HTERT RPE-1 (cell line): ENCODE measurements around the gene FGF14.

Experiments used
- in situ Hi-C: fragments of 300-500 bp; cut with MboI; formaldehyde crosslinking; loops from 4 replicates; pipeline ENCODE4 v1.14.3; 2020; ENCODE audit warnings: low sequenced_read_pairs

The FGF14 gene

DNA sequence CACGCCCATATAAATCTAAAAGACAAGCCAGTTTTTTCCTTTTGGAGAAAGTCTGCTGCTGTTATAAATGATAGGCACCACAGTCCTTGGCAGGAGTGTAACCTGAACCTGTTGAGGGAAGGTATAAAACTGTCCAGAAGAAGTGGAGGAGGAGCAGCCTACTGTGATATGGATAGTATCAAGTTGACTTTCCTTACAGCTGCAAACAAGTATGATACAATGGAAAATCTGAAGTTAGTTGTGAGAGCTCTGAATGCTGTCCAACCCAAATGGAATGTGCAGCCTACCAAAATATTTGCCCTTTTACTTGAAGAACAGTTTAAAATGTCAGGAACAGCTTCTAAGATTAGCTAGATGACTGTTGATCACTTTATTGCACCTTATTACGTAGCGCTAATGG, 399.6 kb downstream of the FGF14 start:
- in situ Hi-C loops, result no loop called here

DNA sequence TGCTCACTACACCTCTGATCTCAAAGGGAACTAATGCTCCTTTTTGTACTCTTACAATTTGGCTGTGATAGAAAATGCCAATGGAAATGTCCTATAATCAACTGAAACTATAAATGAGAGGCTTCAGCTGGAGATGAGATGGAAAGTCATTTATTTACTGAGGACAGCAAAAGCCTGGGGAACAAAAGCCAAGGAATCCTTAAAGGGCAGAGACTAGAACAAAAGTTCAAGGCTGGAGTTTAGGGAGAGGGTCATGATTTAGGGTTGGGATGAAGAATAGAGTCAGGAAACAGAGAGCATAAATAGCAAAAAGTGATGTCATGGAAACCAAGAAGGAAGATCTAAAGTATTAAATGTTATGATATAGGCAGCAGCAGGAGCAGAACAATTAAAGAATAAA, 401.1 kb downstream of the FGF14 start:
- in situ Hi-C loops, result no loop called here

DNA sequence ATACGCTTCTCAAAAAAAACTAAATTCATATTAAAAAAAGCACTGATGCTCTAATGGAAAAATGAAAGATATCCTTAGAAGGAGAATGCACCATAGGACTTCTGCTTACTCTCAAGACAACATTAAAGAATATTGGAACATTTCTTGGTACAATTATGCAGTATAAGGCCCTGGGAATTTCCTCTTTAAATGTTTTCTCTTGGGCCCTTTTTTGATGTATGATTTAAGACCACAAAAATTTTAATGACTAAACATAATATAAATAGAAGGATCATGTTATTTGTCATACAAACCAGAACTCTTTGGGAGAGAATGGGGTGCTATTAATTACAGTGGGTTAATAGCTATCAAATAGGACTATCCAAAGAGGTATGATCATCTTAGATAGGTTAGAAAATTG, 403.7 kb downstream of the FGF14 start:
- in situ Hi-C loops, result no loop called here

DNA sequence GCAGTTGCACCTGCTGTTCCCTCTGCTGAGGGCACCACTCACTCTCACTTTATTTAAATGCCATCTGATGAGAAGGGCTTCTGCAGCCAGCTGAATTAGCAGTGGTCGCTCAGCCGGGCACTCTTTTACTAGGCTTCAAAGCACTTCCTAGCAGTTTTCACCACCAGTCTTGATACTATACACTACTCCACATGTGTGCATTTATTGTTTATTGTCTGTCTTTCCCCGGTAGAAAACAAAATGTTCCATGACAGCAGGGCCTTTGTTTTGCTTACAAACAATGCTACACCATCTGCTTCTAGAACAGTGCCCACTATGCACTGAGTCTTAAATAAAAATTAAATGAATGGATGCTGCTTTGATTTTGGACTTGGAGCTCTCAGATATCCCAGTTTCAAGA, 404.9 kb downstream of the FGF14 start:
- in situ Hi-C loops, result no loop called here

DNA sequence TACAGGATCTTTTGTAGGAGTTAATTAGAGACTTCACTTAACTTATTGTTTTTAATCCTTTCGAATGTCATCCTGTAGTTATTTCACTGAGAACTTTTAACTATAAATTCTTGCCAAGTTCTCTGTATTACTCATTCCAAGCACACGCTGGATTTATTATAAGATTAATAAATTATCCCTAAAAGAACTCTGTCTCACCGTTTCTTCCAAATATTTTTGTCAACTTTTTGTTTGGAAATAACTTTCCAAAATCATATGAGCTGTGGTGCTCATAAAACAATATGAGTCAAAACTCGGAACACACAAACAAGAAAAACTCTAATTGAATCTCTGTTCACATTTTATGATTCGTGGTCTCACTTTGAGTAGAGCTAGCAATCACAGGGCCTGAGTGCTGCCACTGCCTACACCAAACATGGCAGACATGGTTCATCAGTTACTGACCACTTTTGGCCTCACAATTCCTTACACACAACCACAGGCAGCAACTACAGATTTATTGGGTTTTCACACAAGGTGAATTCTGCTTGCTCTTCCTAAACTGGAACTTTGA, 412.0 kb downstream of the FGF14 start:
- in situ Hi-C loops, result no loop called here

DNA sequence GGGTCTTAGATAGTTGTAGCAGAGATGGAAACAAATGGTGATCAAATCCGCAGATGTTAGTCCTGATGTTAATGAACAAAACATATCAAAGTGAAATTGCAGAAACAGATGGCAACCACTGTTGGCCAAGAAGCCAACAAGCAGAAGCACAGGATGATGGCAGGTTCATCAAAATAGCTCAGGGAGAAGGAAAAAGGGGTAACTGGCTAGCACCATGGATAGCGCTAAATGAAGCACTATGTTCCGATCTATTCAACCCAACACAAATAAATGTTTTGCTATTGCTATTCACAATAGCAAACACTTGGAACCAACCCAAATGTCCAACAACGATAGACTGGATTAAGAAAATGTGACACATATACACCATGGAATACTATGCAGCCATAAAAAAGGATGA, 413.7 kb downstream of the FGF14 start:
- in situ Hi-C loops, result no loop called here

DNA sequence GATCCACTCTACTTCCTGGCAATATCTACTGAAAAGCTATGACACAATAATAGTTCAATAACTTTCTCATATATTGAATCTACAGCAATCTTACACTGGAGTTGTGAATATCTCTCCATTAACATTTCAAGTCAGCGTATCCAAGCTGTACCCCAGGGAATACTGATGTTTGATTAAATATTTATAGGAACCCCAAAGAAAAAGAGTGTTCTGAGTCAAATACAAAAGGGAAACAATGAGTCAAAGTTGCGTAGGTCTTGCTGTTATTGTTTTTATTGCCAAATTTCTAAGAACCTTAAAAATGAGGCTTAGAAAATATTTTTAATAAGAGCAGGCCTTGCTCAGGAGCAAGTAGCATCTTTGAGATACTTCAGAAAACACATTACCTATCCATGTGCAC, 415.5 kb downstream of the FGF14 start:
- in situ Hi-C loops, result no loop called here

DNA sequence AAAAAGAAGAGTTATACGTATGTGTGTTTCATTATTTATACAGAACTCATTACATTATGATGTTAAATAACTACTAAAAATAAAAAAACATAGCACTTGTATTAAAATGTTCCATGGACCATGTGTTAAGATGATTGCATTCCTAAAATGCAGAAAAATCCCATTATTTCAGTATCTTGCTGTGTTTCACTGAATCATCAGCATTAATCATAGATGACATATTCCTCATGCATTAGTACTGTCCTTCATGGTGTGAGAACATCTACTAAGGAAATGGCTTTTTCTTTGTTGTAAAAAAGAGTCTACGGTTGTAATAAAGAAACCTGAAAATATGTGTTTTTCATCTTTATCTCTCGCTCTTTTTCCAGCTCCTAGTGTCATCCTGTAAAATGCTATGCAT, 416.5 kb downstream of the FGF14 start:
- in situ Hi-C loops, result no loop called here

DNA sequence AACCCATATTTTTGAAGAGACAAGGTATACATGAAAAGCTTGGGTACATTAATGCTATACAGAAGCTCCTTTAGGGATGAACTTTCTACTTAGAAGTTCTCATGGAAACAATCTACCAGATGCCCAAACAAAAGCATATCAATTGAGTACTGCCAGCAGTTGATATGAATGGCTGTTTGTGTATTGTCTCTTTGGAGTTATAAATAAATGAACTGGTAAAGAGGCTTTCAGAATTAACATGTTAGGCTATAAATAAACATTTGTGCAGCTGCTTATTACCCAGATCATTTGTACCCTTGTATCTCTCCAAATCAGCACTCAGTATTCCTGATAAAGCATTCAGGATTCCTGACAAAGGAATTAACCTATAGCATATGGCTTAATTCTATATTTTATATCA, 418.9 kb downstream of the FGF14 start:
- in situ Hi-C loops, result no loop called here

DNA sequence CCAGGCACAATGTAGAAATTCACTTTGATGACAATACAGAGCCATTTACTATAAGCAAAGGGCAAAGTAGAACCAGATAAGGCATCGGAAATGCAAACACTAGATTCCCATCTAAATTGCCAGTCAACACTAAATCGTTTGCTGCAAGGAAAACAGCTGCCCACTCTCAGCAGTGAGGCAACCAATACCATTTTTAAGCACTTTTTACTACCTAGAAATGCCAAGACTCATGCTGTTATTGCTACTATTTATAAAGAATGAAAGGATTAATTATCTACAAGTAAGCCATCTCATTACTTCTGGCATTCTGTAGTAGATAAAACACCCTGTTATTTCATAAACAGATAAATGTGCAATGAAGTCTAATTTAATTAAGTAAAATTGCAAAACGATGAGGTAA, 422.0 kb downstream of the FGF14 start:
- in situ Hi-C loops, result no loop called here

DNA sequence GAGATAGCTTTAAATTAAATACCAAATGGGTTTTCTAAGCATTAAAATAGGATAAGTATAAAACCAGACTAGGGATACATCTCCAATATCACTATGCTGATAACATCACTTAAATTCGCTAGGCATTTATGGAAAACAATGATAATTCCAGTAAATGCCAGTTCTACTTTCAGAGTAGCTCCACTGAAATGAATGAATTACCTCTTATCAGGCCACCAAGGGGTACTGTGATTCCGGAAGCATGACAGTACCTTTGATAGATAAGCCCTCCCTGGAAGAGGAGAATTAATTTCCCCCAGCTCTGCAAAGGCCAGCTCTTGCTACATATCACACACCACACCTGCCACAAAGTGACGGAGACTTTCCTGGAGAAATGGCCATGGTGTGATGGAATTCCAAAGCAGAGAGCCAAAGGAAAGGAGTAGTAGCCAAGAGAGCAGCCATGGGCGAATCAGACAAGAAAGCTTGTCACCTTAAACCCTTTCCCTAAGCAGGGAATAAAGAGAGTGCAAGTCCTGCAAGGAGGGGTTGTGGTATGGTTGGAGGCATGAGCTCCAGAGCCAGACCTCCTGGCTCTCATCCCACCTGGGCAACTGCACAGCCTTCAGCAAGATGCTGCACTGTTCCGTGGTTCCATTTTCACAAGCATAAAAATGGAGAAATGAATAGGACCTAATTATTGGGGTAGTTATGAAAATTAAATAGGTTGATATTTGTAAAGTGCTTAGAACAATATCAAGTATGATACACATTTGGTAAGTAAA, 423.1 kb downstream of the FGF14 start:
- in situ Hi-C loops, result no loop called here

DNA sequence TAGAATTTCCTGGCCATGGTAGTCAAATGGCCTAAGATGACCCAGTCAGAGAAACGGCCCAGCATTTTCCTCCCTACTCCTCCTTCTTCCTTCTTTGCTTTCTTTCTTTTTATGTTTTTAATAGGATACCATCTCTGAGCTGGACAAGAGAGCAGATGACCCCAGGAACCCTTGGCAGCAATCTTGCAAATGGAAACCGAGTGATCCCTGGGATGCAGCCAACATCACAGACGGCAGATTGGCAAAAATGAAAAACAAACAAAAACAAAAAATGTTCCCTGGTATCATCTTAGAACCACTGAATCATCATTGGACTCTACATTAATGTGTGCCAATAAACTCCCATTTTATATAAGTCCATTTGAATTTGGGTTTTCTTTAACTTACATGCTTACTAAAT, 424.4 kb downstream of the FGF14 start:
- in situ Hi-C loops, result no loop called here

DNA sequence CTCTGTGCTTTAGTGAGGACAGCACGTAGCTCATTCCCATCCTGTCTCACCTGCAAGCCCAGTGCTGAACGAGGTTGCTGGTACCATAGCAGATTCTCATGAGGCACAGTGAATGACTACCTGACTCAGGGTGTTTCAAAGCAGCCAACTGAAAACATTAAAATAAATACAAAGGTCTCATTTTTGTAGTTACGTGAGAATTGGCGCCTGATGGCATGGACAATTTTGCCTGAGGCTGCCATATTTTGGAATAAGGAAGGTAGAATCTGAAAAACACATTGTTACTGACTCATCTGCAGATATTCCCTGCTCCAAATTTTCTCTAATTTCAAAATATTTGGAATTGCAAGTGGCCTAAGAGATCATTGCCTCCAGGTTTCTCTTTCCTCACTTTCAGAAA, 429.7 kb downstream of the FGF14 start:
- in situ Hi-C loops, result no loop called here

DNA sequence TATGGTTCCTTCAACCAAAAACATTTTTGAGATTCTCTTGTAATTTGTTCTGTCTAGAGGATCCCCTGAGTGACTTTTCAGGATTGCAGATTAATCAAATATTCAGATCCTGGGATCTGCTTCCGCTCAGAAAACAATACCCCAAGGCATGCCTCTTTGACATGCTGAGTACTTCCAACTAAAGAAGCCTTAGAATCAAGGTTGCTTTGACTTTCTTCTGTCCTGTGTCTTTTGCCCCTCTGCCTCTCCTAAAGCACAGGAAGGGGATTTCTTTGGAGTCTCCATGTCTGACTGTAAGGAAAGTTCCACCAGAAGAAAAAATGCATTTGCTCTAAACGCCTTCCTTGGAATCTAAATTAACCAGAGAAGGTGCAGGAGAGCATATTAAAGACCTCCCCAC, 431.5 kb downstream of the FGF14 start:
- in situ Hi-C loops, result no loop called here

DNA sequence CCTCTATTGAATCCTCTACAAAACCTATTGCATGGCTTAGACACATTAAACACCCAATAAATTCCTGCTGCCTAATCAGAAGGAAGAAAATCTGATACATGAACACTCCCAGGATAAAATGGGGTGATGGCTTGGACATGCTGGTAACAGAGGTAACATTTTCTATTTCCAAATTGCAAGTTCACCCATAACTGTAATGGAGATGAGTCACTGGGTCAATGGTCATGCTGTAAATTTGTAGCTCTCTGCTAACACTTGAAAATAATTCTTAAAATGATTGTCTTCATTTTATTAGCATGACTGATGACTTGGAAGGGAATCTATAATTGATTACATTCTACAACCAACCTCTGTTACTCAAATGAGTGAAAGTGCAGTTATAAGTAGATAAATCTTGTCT, 434.1 kb downstream of the FGF14 start:
- in situ Hi-C loops, result no loop called here

DNA sequence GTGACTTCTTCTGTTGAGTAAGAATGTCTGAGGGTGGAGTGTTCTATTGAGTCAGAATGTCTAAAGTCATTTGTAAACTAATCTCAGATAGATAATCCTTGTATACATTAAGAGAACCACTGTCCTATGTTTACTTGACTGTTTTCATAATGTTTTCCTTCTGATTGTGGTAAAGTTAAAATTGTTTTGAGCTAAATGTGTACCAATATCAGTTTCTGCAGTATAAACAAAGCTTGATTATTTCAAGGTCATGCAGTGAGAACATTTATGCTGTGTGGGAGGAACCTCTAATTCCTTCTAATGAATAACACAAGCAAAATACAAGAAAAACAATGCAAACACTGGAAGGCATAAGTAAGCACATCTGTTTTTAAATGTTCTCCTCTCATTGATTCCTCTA, 434.6 kb downstream of the FGF14 start:
- in situ Hi-C loops, result no loop called here

DNA sequence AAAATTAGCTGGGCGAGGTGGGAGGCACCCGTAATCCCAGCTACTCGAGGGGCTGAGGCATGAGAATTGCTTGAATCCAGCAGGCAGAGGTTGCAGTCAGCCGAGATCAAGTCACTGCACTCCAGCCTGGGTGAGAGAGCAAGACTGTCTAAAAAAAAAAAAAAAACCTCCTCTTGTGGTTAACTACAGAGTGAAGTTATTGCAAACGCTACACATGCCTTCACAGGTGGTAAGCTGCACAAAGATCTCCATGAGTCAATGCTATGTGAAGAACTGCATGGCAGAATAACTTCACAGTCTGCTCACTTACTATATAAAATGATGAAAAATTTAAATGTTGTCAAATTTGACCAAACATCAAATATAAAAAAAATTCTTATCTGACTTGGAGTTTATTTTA, 436.8 kb downstream of the FGF14 start:
- in situ Hi-C loops, result no loop called here

DNA sequence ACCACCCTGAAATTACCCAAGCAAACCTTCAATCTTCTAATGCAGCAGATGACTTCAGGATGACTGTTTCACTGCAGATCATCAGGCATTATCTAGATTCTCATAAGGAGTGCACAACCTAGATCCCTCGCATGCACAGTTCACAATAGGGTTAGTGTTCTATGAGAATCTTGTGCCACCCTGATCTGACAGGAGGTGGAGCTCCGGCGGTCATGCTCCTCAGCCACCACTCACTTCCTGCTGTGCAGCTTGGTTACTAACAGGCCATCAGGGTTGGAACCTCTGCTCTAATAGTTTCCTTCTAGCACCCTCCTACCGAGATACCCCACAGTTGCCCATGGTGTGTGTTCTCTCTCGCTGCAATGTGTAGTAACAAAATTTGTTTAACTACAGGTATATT, 442.8 kb downstream of the FGF14 start:
- in situ Hi-C loops, result no loop called here

DNA sequence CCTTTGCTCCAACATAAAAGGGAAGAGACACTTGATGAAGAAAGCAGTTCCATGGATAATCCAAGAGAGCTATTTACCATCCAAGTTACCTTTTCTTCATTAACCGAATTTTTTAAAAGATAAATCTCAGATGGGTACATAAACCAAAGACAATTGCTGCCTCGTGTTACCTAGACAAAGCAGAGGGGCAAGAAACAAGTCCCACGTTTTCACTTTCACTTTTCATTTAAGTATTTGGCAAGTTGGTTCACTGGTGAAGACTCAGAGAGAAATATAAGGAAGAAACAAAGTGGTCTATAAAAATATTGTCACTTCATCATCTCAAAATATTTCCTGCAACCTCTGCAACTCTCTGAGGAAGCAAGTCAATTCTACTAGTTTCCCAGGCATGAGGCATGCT, 446.1 kb downstream of the FGF14 start:
- in situ Hi-C loops, result no loop called here

DNA sequence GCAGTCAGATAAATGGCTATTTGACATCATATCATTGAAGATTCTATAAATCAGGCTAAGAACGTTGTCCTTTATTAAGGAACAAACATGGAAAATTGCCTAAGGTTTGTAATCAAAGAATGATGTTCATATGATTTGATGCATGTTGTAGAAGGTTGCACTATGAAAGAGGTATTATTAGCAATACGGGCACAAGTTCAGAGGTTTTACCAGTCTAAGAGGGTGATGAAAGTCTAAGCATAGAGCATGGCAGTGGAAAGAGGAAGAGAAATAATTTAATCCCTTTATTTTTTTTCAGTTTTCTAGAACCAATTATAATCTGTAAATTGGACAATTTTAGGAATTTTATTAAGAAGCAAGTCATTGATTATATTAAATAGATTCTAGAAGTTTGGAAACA, 450.7 kb downstream of the FGF14 start:
- in situ Hi-C loops, result no loop called here

DNA sequence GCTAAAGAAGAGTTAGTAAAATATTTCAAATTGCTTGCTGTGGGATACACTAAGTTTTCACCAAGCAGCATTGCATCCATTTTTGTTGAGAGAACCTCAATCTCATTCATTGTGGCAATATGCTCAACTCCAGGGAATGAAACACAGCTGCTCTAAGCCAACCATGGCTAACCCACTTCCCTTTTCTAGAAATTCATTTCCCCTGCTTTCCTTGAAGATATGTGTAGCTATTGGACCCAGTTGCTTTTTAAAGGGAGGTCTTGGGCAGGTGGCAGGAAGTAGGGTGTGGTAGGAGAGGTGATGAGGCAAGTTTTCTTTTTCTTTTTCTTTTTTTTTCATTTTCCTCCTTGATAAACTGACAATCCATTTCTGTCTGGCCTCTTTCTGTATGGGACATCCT, 452.2 kb downstream of the FGF14 start:
- in situ Hi-C loops, result no loop called here

DNA sequence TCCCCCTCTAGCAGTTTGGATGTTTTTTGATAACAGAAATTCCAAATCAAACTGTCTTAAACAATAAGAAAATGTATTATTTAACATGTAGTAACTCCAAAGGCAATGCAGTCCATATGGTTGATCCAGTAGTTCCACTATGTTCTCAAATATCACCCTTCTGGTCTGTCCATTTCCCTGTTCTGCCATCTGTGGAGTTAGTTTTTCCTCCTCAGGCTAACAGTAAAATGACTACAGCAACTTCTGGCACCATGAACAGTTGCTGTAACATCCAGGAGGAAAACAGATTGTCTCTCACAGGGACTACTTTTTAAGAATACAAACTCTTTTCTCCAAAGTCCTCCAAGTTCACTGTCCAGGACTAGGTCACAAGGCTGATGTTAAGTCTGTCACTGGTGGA, 455.4 kb downstream of the FGF14 start:
- in situ Hi-C loops, result no loop called here

DNA sequence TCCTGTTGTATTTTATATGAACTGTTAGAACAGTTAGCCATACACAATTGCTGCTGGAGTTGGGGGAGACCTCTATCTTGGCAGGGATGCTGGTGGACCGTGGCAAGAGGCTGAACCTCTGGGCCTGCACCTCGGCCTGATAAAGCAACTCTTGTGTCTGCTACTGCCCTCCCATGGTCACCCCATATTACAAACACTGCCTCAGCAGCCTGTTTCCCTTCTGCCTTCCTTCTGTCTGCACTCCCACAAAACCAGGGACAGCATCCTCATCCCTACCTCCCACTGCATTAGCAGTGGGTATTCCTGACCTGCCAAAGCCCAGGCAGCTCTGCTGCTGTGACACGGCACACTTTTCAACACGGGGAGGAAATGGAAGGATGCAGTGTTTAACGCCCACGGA, 456.4 kb downstream of the FGF14 start:
- in situ Hi-C loops, result no loop called here
